NB4 (cell line): ENCODE measurements around the gene PGAP1.

ENCODE experiments used
- DNase-seq: peaks from one replicate; pipeline ENCODE4 v3.0.0; 2010; ENCODE audit warnings: low read depth
- H3K4me3 ChIP-seq: one replicate; pipeline ENCODE4 v1.5.1; 2011; ENCODE audit warnings: mild to moderate bottlenecking, low read depth, low read length, moderate library complexity
- MAX ChIP-seq: IDR thresholded peaks from 2 replicates; pipeline ENCODE4 v1.6.1; 2011; ENCODE audit warnings: low read depth, low read length
- MYC ChIP-seq: IDR thresholded peaks from 2 replicates; pipeline ENCODE4 v1.6.1; 2011; ENCODE audit warnings: low read depth, low read length
- POLR2A ChIP-seq: IDR thresholded peaks from 2 replicates; pipeline ENCODE4 v1.6.1; 2011; ENCODE audit warnings: mild to moderate bottlenecking; ENCODE audit not compliant: insufficient read length; ENCODE audit errors: extremely low read depth
- TF ChIP-seq, protein P1 (sequence below): IDR thresholded peaks from one replicate; pipeline ENCODE4 v1.5.1; 2012; ENCODE audit warnings: low read depth, low read length

PGAP1 gene

DNA sequence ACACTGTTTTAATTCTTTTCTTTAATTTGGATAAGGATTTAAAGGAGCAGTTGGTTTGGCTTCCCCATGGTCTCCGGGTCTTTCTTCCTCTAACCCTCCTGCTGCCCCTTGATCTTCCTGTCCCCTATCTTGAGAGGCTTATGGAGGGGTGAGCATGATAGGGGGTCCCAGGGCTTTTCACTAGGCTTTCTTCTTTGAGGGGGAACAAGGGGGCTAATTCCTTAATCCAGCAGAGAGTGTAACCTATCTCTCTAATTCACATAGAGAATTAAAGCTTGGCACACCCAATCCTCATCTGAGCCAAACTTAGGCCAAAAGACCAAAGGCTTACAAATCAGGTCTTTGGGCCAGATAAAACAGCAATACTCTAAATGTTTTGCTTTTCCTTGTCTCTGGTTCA is 95.8 kb downstream of the PGAP1 start:
- DNase-seq, result no peak
- TF ChIP-seq, protein P1, sequence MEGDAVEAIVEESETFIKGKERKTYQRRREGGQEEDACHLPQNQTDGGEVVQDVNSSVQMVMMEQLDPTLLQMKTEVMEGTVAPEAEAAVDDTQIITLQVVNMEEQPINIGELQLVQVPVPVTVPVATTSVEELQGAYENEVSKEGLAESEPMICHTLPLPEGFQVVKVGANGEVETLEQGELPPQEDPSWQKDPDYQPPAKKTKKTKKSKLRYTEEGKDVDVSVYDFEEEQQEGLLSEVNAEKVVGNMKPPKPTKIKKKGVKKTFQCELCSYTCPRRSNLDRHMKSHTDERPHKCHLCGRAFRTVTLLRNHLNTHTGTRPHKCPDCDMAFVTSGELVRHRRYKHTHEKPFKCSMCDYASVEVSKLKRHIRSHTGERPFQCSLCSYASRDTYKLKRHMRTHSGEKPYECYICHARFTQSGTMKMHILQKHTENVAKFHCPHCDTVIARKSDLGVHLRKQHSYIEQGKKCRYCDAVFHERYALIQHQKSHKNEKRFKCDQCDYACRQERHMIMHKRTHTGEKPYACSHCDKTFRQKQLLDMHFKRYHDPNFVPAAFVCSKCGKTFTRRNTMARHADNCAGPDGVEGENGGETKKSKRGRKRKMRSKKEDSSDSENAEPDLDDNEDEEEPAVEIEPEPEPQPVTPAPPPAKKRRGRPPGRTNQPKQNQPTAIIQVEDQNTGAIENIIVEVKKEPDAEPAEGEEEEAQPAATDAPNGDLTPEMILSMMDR, result no peak
- TF ChIP-seq MAX (no peak), POLR2A (no peak), MYC (no peak)

DNA sequence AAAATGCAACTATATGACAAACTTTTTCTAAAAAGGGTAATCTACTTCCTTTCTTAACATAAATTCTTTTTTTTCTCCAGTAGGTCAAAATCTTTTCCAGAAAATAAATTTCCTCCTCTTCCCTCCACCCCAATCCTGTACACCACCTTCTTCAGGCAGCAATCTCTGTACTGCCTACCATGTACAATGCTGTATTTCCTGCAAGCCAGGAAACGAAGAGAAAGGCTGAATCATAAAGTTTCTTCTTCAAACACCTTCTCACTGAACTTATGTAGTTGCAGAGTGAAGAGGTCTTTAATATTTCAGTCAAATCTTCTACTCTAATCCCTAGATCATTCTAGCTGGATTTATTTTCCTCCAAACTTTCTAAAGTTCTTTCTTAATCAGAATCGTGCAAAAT is 99.2 kb downstream of the PGAP1 start:
- TF ChIP-seq, protein P1, result no peak
- TF ChIP-seq MYC (no peak), MAX (no peak), POLR2A (no peak)
- H3K4me3 ChIP-seq, result no peak overlapping the region
- DNase-seq, result no peak

More for the DNA sequence above, 95.8 kb downstream of the PGAP1 start:
- H3K4me3 ChIP-seq, result no peak overlapping the region

GRCh38 chr2:196823750-196824522 is 102.6 kb downstream of the PGAP1 start:
- H3K4me3 ChIP-seq, result no peak overlapping the region
- TF ChIP-seq MAX (no peak), POLR2A (no peak), MYC (no peak)
- TF ChIP-seq, protein P1, result no peak
- peak; percentile 12 for DNase-seq

GRCh38 chr2:196821195-196821594 is 105.3 kb downstream of the PGAP1 start:
- DNase-seq, result peak; percentile 22
- TF ChIP-seq POLR2A, result no peak
- TF ChIP-seq MYC, result no peak
- TF ChIP-seq, protein P1, result no peak
- no peak for TF ChIP-seq MAX
- H3K4me3 ChIP-seq, result no peak overlapping the region

DNA sequence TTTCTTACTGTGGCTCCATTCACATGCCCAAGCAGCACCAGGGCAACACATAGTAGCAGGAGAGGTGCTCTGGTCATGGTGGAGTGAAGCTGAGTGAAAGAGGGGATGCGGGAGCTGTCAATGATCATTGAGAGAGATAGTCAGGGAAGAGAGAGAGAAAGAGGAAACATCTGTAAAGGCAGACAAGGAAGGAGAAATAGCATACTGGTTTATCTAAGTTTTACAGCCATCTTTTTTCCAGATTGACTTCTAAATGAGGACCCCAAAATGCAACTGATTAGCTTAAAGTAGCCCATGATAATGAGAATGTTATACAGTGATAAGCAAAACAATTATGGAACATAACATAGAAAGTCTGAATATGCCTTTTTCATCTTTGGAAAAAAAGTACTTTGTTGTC is 117.2 kb downstream of the PGAP1 start, which contains the start of gene C2orf66:
TSS of gene C2orf66 (minus strand) at position 96 of the 400 bp plus-strand sequence. CDS start at position 77, 19 bp downstream.
- no peak for TF ChIP-seq MAX
- no peak for TF ChIP-seq MYC
- TF ChIP-seq, protein P1, result no peak
- no peak for TF ChIP-seq POLR2A
- H3K4me3 ChIP-seq, result no peak within 1 kb of the TSS
- DNase-seq, result no peak
